Brain microvascular endothelial cell (primary cell): ENCODE measurements around the gene FER1L5.

Experiments used
- DNase-seq: peaks from one replicate; pipeline ENCODE4 v3.0.0-alpha.2; 2020
- H3K27ac ChIP-seq: fragments of 250-450 bp; sonication (Bioruptor Pico); 2 replicates; pipeline ENCODE4 v1.5.1; 2020; ENCODE audit warnings: mild to moderate bottlenecking, moderate library complexity
- H3K27me3 ChIP-seq: fragments of 250-450 bp; sonication (Bioruptor Pico); replicated peaks from 2 replicates; pipeline ENCODE4 v1.5.1; 2020; ENCODE audit warnings: mild to moderate bottlenecking
- H3K36me3 ChIP-seq: fragments of 250-450 bp; sonication (Bioruptor Pico); replicated peaks from 2 replicates; pipeline ENCODE4 v1.5.1; 2020; ENCODE audit warnings: mild to moderate bottlenecking
- H3K4me3 ChIP-seq: 2 replicates; pipeline ENCODE4 v1.5.1; 2011; ENCODE audit warnings: low read depth, mild to moderate bottlenecking, control low read depth, low read length, moderate library complexity
- CTCF ChIP-seq: IDR thresholded peaks from 2 replicates; pipeline ENCODE4 v1.5.1; 2011; ENCODE audit warnings: low read depth, mild to moderate bottlenecking, moderate library complexity, low read length, control low read depth, inconsistent platforms; ENCODE audit errors: missing control alignments
- in situ Hi-C: cut with HindIII; loops from 2 replicates; pipeline ENCODE4 v1.10.0; 2017; ENCODE audit warnings: low sequenced_read_pairs, low pct_ligation_motif_present

Gene FER1L5

GRCh38 chr2:96751800-96752199, 109.2 kb downstream of the FER1L5 start:
- TF ChIP-seq CTCF = no peak
- in situ Hi-C loops = no loop called here

GRCh38 chr2:96753661-96754282, 111.2 kb downstream of the FER1L5 start:
- no peak overlapping the region for H3K4me3 ChIP-seq
- in situ Hi-C loops = no loop called here
- no peaks in the 10 kb centered on the region for H3K27me3 ChIP-seq

More at GRCh38 chr2:96751800-96752199, 109.2 kb downstream of the FER1L5 start:
- DNase-seq = no peak
- no peak overlapping the region for H3K4me3 ChIP-seq
- H3K27me3 ChIP-seq = no peaks in the 10 kb centered on the region
- no peak overlapping the region for H3K27ac ChIP-seq
- no peaks in the 10 kb centered on the region for H3K36me3 ChIP-seq

GRCh38 chr2:96754317-96754716, 111.8 kb downstream of the FER1L5 start:
- H3K36me3 ChIP-seq = no peaks in the 10 kb centered on the region
- in situ Hi-C loops = no loop called here
- H3K27me3 ChIP-seq = no peaks in the 10 kb centered on the region
- DNase-seq = no peak
- no peak for TF ChIP-seq CTCF
- no peak overlapping the region for H3K4me3 ChIP-seq
- H3K27ac ChIP-seq = no peak overlapping the region

More at GRCh38 chr2:96753661-96754282, 111.2 kb downstream of the FER1L5 start:
- TF ChIP-seq CTCF = no peak
- no peaks in the 10 kb centered on the region for H3K36me3 ChIP-seq
- DNase-seq = no peak
- no peak overlapping the region for H3K27ac ChIP-seq
